ENCODE results near the gene CCDC92.
"Not testable (repeated sequence)": the region's sequence is repeated elsewhere in the genome, so short reads cannot be mapped to it uniquely, and the experiment has no call there.

CCDC92 gene

DNA sequence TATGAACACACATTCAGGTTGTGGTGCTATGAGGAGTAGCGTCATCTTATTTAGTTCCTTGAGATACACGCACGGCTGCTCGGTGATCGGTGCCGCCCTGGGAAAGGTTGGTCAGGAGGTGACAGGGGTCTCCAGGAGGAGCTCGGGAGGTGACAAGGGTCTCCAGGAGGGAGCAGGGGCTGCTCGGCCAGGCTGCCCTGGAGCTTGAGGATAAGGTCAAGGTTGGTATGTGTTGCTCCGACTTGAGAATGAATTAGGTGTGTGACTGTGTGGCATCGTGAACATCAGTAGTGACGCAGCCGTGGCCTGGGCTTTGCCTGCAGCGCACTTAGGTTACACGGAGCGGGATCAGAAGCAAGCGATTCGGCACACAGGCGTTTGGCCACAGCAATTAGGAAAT, 36.2 kb downstream of the CCDC92 start:
- no peak for DNase-seq

DNA sequence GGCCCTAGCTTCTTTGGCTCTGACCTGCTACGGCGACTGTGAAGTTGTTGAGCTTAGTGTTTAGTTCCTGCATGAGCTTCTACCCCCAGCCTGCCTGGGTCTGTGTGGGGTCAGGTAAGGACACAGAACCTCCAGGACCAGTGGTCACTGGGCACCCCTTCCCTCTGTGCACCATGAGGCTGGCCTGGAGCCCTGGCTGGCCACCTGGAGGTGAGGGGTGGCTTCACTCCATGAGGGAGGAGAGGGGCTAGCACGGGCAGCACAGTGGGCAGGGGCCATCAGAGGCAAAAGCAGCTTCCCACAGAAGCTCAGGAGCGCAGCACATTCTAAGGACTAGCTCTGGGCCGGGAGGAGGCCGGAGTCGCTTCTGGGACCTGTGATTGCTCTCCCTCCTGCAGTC, 36.7 kb downstream of the CCDC92 start:
- no peak for DNase-seq

DNA sequence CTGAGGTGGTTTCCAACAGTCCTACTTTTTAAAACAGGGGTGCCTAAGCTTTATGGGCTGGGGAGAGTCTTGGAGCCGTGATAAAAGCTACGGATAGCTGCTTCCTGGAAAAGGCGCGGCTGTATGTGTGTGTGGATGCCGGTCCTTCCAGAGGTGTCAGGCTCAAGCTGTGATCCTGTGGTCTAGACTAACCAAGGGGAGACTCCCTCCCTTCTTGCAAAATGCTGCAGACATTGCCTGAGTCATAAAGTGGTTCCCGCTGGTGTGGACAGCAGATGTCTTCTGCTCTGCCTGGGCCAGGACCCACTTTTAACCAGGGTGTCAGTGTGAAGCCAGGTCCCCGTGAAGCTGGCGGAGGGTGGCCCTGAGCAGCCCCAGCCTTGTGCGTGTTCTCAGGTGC, 37.8 kb downstream of the CCDC92 start:
- peak; percentile 21 for DNase-seq

DNA sequence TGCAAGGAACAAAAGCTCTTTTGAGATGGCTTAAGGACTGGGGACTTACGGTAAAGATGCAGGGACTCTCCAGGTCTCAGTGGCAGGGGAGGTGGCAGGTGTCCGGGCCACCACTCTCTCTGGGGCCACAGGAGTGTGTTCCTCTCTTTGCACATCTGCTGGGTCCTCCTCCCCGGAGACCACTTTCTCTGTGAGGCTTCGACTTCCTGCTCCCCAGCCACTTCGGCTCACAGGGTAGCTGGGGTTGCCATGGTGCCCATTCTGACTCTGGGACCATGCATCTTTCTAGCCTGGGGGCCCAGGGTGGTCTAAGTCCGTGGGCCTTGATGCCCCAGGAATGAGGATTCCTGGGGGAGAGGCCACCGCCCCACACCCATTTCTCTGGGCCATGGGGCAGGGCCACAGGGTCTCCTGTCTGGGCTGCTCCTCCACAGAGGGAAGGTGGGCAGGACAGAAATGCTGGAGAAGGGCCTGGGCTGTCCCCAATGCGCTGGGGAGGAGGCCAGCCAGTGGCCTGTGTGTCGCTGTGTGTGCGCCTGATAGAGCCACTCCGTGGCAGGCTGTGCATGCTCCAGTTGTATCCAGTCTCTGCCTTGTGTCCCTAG, 38.5 kb downstream of the CCDC92 start:
- DNase-seq = no peak

- DNase-seq = no peak
Observed at GRCh38 chr12:123933214-123933613, 39.4 kb downstream of the CCDC92 start.

DNA sequence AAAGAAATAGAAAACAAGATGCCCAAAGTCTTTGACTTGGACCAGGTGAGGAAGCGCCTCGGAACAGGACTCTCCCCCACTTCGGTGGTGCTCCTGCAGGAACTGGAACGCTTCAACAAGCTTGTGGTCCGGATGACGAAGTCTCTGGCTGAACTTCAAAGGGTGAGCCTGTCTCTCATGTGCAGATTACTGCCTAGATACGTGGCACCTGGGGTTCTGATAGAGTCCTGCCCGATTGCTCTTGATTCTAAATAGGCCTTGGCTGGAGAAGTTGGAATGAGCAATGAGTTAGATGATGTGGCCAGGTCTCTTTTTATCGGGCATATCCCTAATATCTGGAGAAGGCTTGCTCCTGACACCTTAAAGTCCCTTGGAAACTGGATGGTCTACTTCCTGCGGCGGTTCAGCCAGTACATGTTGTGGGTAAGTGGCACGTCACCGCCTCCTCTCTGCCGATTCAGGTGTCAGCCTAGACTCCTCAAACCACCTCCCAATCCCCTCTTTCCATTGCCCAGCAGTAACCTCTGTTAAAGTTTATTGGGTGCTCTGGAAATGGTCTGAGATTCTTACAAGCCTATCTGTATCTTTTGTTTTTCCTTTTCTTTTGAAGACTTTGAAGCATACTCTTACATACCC, 40.8 kb downstream of the CCDC92 start:
- DNase-seq = no peak

DNA sequence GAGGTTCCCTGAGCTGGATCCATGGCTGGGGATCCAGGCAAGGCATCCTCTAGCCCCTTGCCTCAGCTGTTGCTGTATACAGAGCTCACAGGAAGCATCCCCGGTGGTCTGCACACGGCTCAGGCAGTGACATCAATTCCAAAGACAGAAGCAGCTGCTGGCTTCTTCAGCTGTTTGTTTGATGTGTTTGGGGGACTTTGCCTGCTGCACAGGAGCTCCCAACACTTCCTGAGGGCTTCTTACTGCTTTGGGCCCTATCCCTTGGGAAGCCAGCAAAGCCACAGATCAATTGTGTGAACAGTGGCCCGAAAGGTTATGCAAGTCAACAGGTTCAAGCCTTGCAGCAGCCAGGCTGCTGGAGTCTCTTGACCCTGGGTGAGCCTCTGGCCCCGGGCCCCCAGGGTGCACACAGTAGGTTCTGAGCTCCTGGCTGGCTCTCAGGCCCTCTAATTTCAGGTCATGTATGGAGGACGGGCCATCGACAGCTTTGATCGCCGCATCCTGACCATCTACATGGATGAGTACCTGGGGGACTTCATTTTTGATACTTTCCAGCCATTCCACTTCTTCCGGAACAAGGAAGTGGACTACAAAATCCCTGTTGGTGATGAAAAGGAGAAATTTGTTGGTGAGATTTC, 42.6 kb downstream of the CCDC92 start:
- no peak for DNase-seq

DNA sequence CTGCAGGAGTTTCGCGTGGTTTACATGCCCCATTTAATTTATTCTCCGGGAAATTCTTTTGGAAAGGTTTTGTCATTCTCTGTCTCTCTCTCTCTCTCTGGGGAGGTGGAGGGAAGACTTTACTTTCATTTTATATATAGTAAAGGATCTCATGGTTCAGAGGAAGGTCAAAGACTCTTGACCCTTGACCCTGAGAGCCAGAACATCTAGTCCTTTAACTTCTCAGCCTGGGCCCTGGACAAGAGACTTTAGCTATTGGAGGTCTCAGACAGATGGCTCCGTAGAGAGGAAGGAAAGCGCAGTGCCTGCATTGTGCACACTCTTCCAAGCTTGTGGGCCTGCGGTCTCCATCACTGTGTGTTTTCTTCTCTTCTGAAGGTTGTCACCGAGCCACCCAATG, 43.7 kb downstream of the CCDC92 start:
- DNase-seq = no peak

DNA sequence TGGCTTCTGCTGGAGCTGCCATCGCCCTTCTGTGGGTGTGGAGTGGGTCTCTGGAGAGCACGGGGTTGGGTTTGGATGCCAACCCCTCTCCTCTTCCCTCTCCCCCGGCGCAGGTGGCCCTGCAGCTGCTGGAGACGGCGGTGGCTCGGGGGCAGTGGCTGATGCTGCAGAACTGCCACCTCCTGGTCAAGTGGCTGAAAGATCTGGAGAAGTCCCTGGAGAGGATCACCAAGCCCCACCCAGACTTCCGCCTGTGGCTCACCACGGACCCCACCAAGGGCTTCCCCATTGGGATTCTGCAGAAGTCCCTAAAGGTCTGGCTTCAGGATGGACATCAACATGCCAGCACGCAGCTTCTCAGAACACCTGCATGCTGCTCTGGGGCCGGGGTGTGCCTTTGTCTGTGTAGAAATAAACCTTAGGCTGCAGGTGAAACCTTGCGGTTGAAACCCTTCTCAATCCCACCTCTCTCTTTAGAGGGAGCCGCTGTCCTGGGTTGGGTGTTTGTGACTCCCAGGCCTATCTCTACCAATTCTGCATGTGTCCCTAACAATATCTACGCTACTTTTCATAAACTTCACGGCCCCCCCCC, 44.3 kb downstream of the CCDC92 start:
- DNase-seq = no peak

DNA sequence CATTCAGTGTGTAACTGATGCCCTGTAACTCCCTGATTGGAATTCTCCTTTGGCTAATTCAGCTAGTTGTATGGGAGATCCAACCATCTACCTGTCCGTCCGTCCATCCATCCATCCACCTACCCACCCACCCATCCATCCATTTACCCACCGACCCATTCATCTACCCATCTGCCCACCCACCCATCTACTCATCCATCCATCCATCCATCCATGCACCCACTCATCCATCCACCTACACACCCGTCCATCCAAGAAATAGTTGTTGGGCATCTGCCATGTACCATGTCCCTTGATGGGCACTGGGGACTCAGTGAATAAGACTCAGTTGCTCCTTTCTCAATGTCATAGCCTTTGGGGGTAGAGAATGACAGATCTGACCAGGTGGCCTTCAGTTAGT, 48.1 kb downstream of the CCDC92 start:
- no peak for DNase-seq

GRCh38 chr12:123923927-123924326, 48.7 kb downstream of the CCDC92 start:
- no peak for DNase-seq

DNA sequence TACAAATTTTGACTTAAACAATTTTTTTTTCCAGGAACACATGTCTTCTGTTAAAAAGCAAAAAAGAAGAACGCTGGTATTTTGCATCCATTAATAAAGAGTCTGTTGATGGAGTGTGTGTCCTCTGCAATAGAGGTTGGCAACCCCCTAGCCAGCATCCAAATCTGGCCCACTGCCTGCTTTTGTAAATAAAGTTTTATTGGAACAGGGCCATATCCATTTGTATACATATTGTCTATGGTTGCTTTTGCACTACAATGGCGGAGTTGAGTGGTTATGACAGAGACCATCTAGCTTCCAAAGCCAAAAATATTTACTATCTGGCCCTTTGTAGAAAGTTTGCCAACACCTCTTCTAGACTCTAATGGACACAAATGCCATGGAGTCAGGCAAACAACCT, 49.6 kb downstream of the CCDC92 start:
- no peak for DNase-seq

GRCh38 chr12:123919980-123920360, 52.7 kb downstream of the CCDC92 start:
- DNase-seq = no peak

GRCh38 chr12:123917337-123917850, 55.2 kb downstream of the CCDC92 start:
- DNase-seq = no peak

DNA sequence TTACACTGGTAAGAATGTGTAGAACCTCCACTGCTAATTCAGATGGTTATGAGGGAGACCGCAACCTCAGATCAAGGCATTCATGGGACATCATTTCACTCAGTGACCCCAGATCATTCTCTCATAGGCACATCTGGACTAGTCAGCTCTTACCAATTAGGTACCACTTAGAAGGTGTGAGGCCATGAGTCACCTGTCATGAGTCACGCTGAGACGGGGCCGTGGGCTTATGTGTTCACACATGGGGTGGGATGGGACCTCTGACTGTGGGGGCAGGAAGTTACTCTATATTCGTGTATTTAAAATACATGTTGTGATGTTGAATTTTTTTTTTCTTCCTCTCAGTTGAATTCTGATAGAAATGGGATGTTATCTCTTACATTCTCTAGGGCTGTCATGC, 55.9 kb downstream of the CCDC92 start:
- DNase-seq = peak; percentile 12

- DNase-seq = no peak
Observed at GRCh38 chr12:123914726-123915333, 57.8 kb downstream of the CCDC92 start.

DNA sequence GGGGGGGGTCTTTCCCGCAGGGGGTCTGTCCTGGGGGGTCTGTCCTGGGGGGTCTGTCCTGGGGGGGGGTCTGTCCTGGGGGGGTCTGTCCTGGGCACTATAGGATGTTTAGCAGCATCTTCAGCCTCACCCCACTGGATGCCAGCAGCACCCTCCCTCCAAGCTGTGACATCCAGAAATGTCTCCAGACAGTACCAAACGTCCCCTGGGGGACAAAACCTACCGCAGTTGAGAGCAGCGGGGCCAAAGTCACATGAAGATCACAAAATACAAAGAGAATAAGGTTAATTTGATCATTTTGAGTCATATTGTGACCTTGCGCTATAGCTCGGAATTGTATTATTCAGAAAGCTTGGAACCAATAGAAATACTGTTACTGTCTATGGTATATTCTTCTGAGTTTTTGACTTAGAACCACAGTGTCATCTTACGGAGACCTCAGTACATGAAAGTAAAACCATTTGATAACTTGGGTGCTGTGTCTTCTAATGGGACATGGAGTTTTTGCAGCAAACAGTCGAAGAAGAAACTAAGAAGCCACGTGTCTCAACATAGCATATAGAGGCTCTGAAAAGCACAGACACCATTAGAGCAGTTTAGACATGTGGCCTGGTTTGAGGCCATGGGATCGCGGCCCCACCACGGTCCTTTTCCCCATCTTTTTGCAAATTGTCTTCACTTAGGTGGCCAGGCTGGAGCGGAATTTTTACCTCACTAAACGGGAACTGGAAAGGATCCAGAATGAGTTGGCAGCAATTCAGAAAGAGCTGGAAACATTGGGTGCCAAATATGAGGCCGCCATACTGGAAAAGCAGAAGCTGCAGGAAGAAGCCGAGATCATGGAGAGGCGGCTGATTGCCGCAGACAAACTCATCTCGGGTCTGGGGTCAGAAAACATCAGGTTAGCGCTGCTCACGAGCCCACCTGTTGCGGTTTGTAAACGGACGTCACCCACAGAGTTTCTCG, 59.9 kb downstream of the CCDC92 start:
- DNase-seq = no peak

DNA sequence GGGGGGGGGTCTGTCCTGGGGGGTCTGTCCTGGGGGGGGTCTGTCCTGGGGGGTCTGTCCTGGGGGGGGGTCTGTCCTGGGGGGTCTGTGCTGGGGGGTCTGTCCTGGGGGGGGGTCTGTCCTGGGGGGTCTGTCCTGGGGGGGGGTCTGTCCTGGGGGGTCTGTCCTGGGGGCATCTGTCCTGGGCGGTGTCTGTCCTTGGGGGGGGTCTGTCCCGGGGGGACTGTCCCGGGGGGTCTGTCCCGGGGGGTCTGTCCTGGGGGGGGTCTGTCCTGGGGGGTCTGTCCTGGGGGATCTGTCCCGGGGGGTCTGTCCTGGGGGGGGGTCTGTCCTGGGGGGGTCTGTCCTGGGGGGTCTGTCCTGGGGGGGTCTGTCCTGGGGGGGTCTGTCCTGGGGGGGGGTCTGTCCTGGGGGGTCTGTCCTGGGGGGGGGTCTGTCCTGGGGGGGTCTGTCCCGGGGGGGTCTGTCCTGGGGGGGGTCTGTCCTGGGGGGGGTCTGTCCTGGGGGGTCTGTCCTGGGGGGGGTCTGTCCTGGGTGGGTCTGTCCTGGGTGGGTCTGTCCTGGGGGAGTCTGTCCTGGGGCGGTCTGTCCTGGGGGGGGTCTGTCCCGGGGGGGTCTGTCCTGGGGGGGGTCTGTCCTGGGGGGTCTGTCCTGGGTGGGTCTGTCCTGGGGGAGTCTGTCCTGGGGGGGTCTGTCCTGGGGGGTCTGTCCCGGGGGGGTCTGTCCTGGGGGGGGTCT, 60.8 kb downstream of the CCDC92 start:
- DNase-seq = not testable (repeated sequence)

GRCh38 chr12:123910761-123911193, 61.9 kb downstream of the CCDC92 start:
- DNase-seq = no peak

GRCh38 chr12:123910057-123910456, 62.6 kb downstream of the CCDC92 start:
- no peak for DNase-seq
